H1 (cell line): ENCODE data around the gene DAPK1. TPM values are rescaled to one million over a fixed set of nuclear protein-coding genes. Genes with fewer than 3 reads are reported as not detected.

Experiments
- CBX8 ChIP-seq: fragments of 300-800, 300-1000 bp; sonication (generic); IDR thresholded peaks from 2 replicates; pipeline ENCODE4 v1.7.1; 2016; ENCODE audit warnings: low read depth, low read length, borderline replicate concordance
- CTBP2 ChIP-seq: IDR thresholded peaks from 2 replicates; pipeline ENCODE4 v1.7.0; 2011; ENCODE audit warnings: borderline replicate concordance, mild to moderate bottlenecking, moderate library complexity, mixed read lengths, low read length; ENCODE audit not compliant: insufficient read depth, insufficient read length
- E2F6 ChIP-seq: IDR thresholded peaks from 2 replicates; pipeline ENCODE4 v1.6.1; 2012; ENCODE audit warnings: inconsistent platforms
- HDAC6 ChIP-seq: IDR thresholded peaks from one replicate; pipeline ENCODE4 v1.7.1; 2012; ENCODE audit warnings: low read depth, mild to moderate bottlenecking, inconsistent platforms, low read length, moderate library complexity
- KDM1A ChIP-seq: fragments of 200-600, 300-600 bp; sonication (generic); IDR thresholded peaks from 2 replicates; pipeline ENCODE4 v1.7.1; 2016; ENCODE audit warnings: mild to moderate bottlenecking, low read length, borderline replicate concordance
- RBBP5 ChIP-seq: IDR thresholded peaks from 2 replicates; pipeline ENCODE4 v1.7.1; 2012; ENCODE audit warnings: low read depth, mild to moderate bottlenecking, inconsistent platforms, low read length, moderate library complexity, borderline replicate concordance
- SRF ChIP-seq: IDR thresholded peaks from 2 replicates; pipeline ENCODE4 v1.6.1; 2011; ENCODE audit warnings: mild to moderate bottlenecking, low read depth, low read length, moderate library complexity
- TAF7 ChIP-seq: optimal IDR thresholded peaks from 2 replicates; pipeline ENCODE3; 2011; ENCODE audit warnings: low read depth, mild to moderate bottlenecking, inconsistent platforms, low read length, moderate library complexity, borderline replicate concordance
- ZNF274 ChIP-seq: IDR thresholded peaks from 2 replicates; pipeline ENCODE4 v1.7.0; 2012; ENCODE audit warnings: low read length, borderline replicate concordance; ENCODE audit errors: extremely low read depth
- polyA plus RNA-seq, 7 experiments: library from polyadenylated mRNA; depleted of rRNA in 3 of 7; stranded (reverse) in 5 of 7; unstranded in 2 of 7; fragments of >200 nt in 5 of 7; fragments of 200-250 nt in 2 of 7; gene quantifications; 1 replicate in 5 of 7; 2 replicates in 1 of 7; 4 replicates in 1 of 7; pipeline versions ENCODE4 v1.2.1 to v1.2.3, GENCODE V29; 2011 to 2013; ENCODE audit warnings: missing spikeins in 2 of 7, mixed read lengths in 2 of 7
- total RNA-seq: library from RNA; stranded (reverse); fragmentation: NEBNext Ultra II Directional; extraction: Animal tissue kit (Norgen Biotek cat#: 25700); gene quantifications from 2 replicates; pipeline ENCODE4 v1.2.1, GENCODE V29; 2021

Gene DAPK1
- total and polyA plus RNA-seq, 2 of the 8 experiments (the other 6 are each of a cell fraction or from before 2014, with no cell fraction given): 62.4 to 131 TPM

- TF ChIP-seq CBX8 (no peak), RBBP5 (no peak), E2F6 (no peak), KDM1A (no peak), SRF (no peak), HDAC6 (no peak), TAF7 (no peak), CTBP2 (no peak), ZNF274 (no peak)
These were observed 70.3 kb downstream of the DAPK1 start (continued) for GRCh38 chr9:87567983-87568382.
